SU-DHL-6 (cell line): ENCODE measurements around the gene LDOC1.

Experiments used
- CTCF ChIP-seq: fragments of 200-600 bp; sonication (generic); IDR thresholded peaks from one replicate; pipeline ENCODE4 v1.5.1; 2017; ENCODE audit warnings: antibody characterized with exemption, mild to moderate bottlenecking, low read length, moderate library complexity; ENCODE audit not compliant: insufficient read depth, poor library complexity, severe bottlenecking
- EZH2phosphoT487 ChIP-seq: fragments of 200-600 bp; sonication (generic), shearing (Covaris generic); conservative IDR thresholded peaks from 2 replicates; pipeline ENCODE4 v1.6.1; 2018; ENCODE audit warnings: mild to moderate bottlenecking, antibody characterized with exemption, low read length, moderate library complexity, mixed read lengths

- TF ChIP-seq CTCF (no peak), EZH2phosphoT487 (no peak)
Measured at GRCh38 chrX:141221611-141222010, 44.7 kb upstream of the LDOC1 start.
